NCI-H2196 treated with DMSO at 0.1 percent for 48 hours (cell line): ENCODE data around the gene ARIH2.

Experiments
- DNase-seq: peaks from one replicate; lab custom pipeline; 2025; ENCODE audit not compliant: unreplicated experiment; lab: John Stamatoyannopoulos, UW

Gene ARIH2

GRCh38 chr3:48970586-48970985 lies 51.9 kb downstream of the ARIH2 start:
- DNase-seq: no peak

GRCh38 chr3:48974076-48974864 lies 55.6 kb downstream of the ARIH2 start:
- no peak for DNase-seq

- no peak for DNase-seq
Observed at GRCh38 chr3:48979451-48979850, 60.8 kb downstream of the ARIH2 start.

- DNase-seq: no peak
Observed at GRCh38 chr3:48980295-48980694, 61.7 kb downstream of the ARIH2 start.

- DNase-seq: no peak
Observed at GRCh38 chr3:48982016-48982415, 63.4 kb downstream of the ARIH2 start.

GRCh38 chr3:48982686-48983085 lies 64.0 kb downstream of the ARIH2 start:
- no peak for DNase-seq

- no peak for DNase-seq
Observed at GRCh38 chr3:48983096-48983495, 64.5 kb downstream of the ARIH2 start.

- DNase-seq: no peak
Observed at GRCh38 chr3:48984663-48985062, 66.0 kb downstream of the ARIH2 start.

GRCh38 chr3:48985831-48986376 lies 67.3 kb downstream of the ARIH2 start:
- no peak for DNase-seq

- no peak for DNase-seq
Observed at GRCh38 chr3:48989126-48989795, 70.6 kb downstream of the ARIH2 start.

- DNase-seq: no peak
Observed at GRCh38 chr3:48989796-48990635, 71.4 kb downstream of the ARIH2 start, which contains the start of gene P4HTM. P4HTM (plus strand) TSS chr3:48990241; CDS start chr3:48990257, 16 bp downstream.

- DNase-seq: no peak
Observed at GRCh38 chr3:48990636-48991469, 72.2 kb downstream of the ARIH2 start.

- DNase-seq: no peak
Observed at GRCh38 chr3:48991851-48992545, 73.4 kb downstream of the ARIH2 start.

- DNase-seq: no peak
Observed at GRCh38 chr3:48993834-48994233, 75.2 kb downstream of the ARIH2 start.

GRCh38 chr3:48996640-48997039 lies 78.0 kb downstream of the ARIH2 start:
- no peak for DNase-seq

- no peak for DNase-seq
Observed at GRCh38 chr3:48997102-48997635, 78.5 kb downstream of the ARIH2 start.

- DNase-seq: peak; percentile 16
Observed at GRCh38 chr3:48997714-48998637, 79.3 kb downstream of the ARIH2 start.

- DNase-seq: no peak
Observed at GRCh38 chr3:48999085-48999858, 80.6 kb downstream of the ARIH2 start.
